ENCODE results near the gene LRRC36.

GRCh38 chr16:67395105-67395457, 68.5 kb downstream of the LRRC36 start:
- no peak for TF ChIP-seq CTCF (conservative IDR thresholded peaks at IDR 0.05)
- no peak for TF ChIP-seq EZH2 (IDR thresholded peaks at IDR 0.05; ENCODE audit: low read depth)
